HG03159 (cell line): ENCODE measurements around the gene MICALL2.

Experiments used
- ATAC-seq: cut with Tn5 transposase; IDR thresholded peaks from one replicate; pipeline ENCODE4 v1.9.1; 2021; ENCODE audit warnings: mild to moderate bottlenecking, moderate library complexity; ENCODE audit not compliant: unreplicated experiment

Gene MICALL2

DNA sequence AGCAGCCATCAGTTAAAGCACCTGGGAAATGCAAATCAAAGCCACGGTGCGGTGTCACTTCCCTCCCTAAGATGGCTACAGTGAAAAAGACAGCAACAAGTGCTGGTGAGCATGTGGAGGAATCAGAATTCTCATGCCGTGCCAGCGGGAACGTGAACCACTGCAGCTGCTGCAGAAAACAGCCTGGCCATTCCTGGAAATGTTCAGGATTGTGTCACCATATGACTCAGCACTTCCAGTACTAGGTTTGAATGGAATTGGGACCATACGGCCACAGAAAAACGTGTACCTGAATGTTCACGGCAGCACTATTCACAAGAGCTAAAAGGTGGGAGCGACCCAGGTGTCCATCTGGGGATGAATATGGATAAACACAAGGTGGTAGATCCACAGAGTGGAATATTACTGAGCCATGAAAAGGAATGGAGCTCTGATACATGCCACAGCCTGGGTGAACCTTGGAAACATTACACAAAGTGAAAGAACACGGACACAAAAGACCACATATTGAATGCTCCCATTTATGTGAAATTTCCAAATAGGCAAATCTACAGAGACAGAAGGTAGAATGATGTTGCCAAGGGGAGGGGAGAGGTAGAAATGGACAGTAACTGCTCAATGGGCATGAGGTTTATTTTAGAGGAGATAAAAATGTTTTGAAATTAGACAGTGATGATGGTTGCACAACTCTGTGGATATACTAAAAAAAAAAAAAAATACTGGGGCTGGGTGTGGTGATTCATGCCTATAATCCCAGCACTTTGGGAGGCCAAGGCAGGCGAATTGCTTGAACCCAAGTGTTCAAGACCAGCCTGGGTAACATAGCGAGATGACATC is 61.6 kb downstream of the MICALL2 start:
- ATAC-seq = no peak

DNA sequence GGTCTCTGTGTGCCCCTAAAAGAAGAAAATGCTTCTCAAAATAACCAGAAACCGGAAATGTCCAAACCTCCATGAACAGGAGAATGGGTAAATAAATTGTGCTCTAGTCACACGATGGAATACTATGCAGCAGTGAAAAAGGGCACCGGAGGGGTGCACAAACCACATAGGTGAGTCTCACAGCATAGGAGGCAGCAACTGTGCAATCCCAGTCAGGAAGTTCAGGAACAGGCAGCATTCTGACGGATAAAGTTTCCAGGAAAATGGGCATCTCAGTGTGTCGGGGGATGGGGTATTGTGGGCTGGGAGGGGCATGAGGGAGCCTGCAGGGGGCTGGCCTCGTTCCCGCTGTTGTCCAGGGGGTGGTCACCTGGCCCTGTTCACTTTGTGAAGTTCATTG is 63.1 kb downstream of the MICALL2 start:
- ATAC-seq = no peak

DNA sequence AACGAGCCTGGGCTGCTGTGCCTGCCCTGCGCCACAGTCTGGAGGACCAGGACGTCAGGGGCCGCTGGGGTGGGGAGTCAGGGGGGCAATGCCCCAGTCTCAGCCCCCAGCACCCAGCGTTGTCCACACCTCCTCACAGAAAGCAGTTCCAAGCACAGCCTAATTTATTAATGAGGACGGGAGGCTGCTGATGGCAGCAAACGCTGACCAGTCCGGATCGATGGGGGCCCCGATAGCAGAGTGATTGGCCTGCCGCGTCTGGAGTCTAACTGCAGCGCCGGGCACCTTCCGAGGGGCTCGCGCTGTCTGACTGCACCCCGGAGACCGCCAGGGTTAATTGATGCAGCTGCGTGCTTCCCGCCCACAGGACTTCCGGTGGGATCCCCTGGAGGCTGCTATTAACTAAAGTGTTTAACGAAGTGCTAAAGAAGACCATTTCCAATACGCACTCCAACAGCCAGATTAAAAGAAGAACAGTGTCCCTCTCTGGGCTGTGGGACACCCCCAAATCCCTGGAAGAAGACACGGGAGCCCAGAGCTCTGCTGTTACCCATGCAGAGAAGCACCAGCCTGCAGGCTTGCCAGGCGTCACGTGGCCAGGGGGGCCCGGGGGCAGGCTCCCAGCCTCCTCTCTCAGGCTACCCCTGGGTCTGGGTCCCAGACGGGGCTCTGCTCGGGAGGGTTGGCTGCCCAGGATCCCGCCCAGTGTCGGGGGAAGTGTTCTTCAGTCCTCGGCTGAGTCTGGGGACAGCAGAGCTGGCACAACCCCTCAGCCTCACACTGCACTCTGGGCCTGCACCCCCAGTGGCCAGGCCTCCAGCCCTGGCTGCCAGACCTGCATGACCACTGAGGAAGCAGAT is 63.8 kb downstream of the MICALL2 start:
- ATAC-seq = no peak

DNA sequence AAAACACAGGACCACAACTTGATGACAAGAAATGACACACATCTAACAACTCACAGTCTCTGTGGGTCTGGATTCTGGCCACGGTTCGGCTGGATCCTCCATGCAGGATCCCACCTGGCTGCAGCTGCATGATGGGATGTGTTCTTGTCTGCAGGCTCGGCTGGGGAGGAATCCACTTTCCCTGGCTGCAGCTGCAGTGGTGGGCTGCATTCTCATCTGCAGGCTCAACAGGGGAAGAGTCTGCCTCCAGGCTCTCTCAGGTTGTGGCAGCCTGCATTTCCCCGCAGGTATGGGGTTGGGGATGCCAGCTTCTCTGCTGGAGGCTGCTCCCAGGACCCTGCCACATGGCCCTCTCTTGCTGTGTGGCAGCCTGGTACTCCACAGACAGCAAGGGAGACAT is 64.9 kb downstream of the MICALL2 start:
- ATAC-seq = no peak

DNA sequence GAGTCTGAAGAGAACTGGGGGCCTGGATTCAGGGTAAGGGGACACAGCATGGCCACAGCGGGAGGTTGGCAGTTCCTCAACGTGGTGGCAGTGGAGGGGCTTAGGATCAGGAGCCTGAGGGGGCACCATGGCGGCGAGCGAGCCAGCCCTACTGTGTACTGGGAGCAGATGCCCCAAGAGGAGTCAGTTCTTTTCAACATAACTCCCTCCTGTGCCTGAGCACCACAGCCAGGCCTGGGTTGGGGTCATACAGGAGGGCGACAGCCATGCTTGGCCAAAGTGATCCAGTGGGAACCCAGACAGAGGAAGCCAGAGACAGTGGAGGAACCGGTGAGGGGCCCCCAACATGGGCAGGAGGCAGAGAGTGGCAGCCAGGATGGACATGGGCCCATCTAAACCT is 65.8 kb downstream of the MICALL2 start:
- ATAC-seq = no peak

DNA sequence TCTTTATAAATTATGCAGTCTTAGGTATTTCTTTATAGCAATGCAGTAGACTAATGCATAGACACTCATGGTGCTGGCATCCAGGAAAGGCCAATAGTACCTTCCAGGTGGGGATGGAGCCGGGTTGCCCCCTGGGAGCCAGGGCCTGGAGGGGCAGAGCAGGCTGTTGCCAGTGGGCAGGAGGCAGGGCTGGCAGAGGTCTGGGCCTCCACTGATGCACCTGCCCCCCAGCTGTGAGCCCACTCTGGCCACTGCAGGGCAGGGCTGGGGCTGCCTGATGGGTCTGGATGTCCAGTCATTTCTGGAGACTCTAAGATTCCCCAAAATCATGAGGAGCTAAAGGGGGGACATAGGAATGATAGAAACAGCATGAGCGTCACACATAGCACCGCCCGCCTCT is 66.7 kb downstream of the MICALL2 start:
- ATAC-seq = no peak

DNA sequence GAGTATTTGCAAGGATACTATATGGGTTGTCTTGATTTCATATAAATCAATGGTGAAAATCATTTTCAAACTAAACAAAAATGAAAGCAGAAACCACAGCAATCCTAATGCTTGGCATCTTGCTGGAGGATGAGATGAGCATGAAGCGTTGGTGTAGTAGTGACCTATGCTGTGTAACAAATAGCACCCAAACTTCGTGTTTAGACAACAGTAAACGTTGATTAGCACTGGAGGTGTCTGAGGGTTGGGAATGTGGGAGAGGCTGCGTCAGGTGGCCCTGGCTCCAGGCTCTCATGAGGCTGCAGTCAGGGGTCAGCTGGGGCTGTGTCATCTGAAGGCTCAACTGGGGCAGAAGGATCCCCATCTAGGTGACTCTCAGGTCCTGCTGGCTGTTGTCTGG is 67.8 kb downstream of the MICALL2 start:
- ATAC-seq = no peak

DNA sequence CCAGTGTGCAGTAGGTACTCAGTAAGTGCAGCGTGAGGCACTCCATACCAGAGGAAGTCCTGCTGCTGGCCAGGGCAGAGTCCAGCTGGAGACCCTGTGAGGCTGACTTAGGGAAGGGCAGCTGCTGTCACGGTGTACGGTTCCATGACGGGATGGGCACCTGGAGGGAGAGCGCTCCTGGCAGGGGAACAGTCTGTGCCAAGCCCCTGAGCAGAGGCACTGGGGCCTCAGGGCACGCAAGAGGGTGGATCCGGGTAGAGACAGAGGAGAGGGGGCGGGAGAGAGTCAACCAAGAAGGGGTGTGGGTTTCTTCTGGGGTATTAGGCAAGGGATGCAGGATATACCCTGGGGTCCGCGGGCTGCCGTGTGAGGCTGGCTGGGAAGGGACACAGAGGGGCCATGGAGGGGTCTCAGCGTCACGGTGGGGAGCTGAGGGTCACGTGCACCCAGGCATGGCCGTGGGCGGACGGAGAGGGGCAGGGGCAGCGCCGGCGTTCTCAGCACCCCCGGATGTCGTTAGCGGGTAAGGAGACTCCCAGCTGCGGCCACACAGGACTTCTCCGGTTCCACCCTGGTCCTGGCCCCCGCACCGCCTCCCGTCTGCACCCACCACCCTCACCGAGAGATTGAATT is 70.5 kb downstream of the MICALL2 start:
- no peak for ATAC-seq

DNA sequence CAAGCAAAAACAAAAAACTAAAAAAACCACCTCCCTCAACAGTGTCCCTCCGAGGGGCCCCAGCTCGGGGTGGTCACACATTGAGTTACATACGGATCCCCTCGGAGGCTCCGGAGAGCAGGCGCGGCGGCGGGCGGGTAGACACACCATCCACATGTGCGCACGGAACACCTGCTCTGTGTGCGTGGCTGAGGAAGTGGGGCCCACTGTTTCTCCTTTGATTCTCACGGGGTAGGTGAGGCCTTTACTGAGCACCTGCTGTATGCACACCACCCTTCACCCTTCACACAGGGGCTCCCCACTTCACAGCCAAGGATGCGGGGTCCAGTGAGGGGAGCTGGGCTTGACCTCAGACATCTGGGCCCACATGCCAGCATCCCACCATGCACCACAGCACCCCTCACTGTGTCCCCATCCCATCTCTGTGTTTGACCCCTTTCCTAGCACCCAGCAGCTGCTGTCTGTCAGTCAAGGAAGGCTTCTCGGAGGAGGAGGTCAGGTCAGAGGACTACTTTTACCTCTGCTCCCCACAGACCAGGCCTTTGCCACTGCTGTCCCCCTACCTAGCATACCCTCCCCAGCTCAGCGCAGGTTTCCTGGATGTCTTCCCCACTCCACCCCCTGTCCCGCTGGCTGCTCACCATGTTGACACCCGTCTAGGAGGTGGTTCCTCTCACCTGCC is 71.1 kb downstream of the MICALL2 start:
- no peak for ATAC-seq

DNA sequence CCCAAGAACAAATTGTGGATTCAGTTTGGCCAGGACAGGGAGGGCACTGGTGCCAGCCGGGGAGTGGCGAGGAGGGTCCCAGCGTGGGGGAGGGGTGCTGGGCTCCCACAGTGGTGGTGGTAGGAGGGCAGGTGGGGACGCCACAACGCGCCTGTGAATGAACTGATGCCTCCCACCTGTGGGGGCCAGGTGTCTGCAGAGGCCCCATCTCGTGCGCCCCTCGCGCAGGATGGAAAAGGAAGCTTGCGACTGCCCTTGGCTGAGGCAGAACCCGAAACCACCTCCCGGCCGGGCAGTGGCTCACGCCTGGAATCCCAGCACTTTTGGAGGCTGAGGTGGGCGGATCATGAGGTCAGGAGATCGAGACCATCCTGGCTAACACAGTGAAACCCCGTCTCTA is 72.0 kb downstream of the MICALL2 start:
- no peak for ATAC-seq

DNA sequence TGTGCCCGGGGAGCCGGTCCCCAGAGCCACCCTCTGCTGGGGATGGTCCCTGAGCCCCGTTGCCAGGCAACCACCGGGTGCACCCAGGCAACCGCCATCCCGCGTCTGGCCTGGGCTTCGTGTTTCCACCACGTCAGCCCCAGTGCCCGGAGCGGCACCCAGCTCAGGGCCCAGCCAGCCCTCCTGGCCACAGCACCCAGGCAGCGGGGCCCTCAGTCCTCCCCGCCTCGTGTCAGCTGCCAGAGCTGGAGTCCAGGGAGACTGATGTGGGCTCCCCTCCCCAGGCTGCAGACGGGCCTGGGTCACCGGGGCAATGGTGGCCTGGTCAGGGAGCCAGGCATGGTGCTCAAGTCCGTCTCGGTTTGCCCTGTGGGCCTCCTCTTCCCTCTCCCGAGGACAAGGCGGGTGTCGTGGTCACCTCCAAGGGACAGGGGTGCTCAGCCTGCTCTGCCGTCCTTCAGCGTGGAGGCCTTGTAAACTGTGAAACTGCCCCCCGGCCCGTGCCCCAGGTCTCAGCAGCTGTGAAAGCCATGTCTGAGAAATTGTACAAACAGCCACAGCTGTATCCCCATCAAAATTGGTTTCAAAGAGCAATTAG is 72.5 kb downstream of the MICALL2 start:
- no peak for ATAC-seq

DNA sequence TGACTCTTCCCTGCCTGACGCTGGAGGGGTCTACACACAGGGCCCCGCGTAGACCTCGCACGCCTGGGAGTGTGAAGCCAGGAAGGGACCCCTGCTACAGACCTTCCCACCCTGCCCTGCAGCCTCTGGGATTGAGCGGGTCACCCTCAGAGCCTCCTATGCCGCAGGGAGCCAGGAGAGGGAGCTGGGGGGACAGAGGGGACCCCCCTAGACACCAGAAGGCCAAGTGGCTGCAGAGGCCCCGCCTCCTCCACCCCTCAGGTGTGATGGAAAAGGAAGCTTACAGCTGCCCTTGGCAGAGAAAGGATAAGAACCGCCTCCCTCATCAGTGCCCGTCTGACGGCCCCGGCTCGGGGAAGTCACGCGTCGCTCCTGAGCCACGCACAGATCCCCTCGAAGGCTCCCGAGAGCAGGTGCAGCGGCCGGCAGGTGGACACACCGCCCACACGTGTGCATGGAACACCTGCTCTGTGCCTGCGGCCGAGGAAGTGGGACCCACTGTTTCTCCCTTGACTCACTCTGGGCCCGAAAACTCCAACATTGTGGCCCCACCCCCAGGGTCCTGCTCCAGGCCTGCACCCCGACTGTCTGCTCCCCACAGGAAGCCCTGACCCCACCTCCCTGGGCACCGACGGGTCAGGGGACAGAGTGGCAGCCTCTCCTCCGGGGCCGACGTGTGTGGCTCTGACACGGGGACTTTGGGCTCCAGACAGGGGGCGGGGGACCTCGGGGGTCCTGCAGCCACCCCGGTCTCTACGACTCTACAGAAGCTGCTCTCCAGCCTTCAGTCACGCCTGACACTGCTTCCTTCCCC is 73.3 kb downstream of the MICALL2 start:
- no peak for ATAC-seq

DNA sequence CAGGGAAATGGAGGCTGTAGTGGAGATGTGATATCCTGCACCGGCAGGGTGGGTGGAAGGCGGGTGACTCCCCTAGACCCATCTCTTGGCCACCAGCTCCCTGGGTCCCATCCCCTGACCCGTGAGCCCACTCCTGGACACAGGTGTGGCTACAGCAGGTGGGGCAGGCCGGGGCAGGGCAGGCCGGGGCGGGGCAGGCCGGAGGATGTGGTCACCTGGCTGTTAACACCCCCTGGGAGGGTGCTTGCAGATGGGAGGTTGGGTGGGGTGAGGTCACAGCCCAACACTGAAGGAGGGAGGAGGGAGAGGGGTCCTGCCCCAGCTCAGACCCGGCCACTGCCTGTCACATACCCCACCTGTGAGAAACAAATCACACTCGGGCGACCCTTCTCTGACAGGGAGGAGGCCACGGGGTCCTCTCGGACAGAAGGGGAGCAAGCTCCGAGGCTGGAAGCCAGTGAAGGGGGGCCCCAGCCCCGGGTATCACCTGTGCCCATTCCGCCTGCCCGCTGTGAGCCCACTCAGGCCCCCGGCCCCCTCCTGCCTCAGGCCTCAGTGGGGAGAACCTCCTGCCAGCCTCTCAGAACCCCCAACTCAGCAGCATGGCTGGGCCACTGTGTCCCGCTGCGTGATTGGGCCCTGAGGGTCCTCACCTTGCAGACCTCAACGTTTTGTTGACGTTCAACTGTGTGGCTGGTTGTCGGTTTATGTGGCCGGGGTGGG is 74.0 kb downstream of the MICALL2 start:
- ATAC-seq = no peak
